HG03575 (cell line): Measurements from ENCODE around the gene STT3B.

ENCODE experiments used
- ATAC-seq: cut with Tn5 transposase; IDR thresholded peaks from one replicate; pipeline ENCODE4 v1.9.1; 2021; ENCODE audit not compliant: unreplicated experiment, insufficient number of reproducible peaks, low FRiP score; ENCODE audit errors: extremely low read depth

STT3B gene

DNA sequence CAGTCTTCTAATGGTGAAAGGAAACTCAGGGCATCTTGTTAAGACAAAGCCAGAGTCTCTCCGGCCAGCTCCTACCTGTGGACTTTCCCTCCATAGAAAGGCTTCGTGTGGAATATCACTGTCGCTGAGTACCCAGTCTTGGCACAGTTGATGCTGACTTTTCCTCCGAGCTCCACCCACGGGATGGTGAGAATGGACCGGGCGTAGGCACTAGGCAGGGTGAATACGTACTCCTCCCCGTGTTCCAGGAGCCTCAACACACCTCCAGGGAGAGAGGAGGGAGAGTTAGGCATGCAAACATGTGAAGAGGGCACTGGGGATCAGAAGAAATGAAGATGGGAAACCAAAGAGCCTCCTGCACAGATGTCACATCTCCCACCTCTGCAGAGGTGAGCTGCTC is 138.0 kb downstream of the STT3B start:
- no peak for ATAC-seq

- ATAC-seq, result no peak
These were observed 138.7 kb downstream of the STT3B start for GRCh38 chr3:31671451-31671850.

- ATAC-seq, result no peak
These were observed 139.3 kb downstream of the STT3B start for GRCh38 chr3:31671976-31672375.

DNA sequence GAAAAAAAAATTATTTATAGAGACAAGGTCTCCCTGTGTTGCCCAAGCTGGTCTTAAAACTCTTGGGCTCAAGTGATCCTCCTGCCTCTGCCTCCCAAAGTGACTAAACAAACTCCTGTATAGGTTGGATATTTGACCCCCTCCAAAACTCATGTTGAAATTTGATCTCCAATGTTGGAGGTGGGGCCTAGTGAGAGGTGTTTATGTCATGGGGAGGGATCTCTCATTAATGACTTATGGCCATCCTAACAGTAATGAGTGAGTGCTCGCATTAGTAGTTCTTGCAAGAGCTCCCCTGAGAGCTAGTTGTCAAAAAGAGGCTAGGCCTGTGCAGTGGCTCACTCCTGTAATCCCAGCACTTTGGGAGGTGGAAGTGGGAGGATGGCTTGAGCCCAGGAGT is 141.2 kb downstream of the STT3B start:
- no peak for ATAC-seq

DNA sequence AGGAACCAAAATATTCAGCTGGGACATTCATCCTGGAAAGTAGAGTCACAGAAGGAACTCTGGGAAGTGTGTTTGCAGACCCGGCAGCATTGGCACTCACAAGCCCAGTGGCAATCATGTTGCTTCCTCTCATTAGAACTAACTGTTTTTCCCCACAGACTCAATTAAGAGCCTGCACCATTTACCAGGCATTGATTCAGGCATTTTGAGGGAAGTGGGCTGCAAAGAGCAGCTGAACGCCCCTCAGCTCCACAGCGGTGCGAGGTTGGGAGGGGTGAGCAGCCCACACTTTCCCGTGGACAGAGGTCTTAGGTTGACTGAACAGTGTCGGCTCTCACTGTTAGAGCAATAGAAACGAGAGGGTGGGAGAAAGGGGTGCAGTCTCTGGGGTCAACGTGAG is 143.8 kb downstream of the STT3B start:
- no peak for ATAC-seq

GRCh38 chr3:31680072-31680870 is 147.5 kb downstream of the STT3B start:
- ATAC-seq, result no peak
